ENCODE data around the gene IQSEC1.

GRCh38 chr3:13077431-13078162, 4.4 kb upstream of the IQSEC1 start:
- TF ChIP-seq POLR2A (IDR thresholded peaks at IDR 0.05) (no peak), POLR2AphosphoS5 (IDR thresholded peaks at IDR 0.05) (no peak)
- TF ChIP-seq, protein P1, sequence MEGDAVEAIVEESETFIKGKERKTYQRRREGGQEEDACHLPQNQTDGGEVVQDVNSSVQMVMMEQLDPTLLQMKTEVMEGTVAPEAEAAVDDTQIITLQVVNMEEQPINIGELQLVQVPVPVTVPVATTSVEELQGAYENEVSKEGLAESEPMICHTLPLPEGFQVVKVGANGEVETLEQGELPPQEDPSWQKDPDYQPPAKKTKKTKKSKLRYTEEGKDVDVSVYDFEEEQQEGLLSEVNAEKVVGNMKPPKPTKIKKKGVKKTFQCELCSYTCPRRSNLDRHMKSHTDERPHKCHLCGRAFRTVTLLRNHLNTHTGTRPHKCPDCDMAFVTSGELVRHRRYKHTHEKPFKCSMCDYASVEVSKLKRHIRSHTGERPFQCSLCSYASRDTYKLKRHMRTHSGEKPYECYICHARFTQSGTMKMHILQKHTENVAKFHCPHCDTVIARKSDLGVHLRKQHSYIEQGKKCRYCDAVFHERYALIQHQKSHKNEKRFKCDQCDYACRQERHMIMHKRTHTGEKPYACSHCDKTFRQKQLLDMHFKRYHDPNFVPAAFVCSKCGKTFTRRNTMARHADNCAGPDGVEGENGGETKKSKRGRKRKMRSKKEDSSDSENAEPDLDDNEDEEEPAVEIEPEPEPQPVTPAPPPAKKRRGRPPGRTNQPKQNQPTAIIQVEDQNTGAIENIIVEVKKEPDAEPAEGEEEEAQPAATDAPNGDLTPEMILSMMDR (IDR thresholded peaks at IDR 0.05), result no peak

Measured in breast epithelium (tissue), 3 donors.